GM19438 (cell line): ENCODE measurements around the gene KLF5.
"Not testable (repeated sequence)": the region's sequence is repeated elsewhere in the genome, so short reads cannot be mapped to it uniquely, and the experiment has no call there.

ENCODE experiments used
- ATAC-seq: cut with Tn5 transposase; IDR thresholded peaks from one replicate; pipeline ENCODE4 v1.9.1; 2021; ENCODE audit warnings: low read depth; ENCODE audit not compliant: unreplicated experiment

The KLF5 gene

GRCh38 chr13:73081256-73081915 is 22.6 kb downstream of the KLF5 start:
- ATAC-seq, result no peak

- ATAC-seq, result no peak
Measured at GRCh38 chr13:73082471-73082870, 23.7 kb downstream of the KLF5 start.

GRCh38 chr13:73082895-73083294 is 24.1 kb downstream of the KLF5 start:
- no peak for ATAC-seq

GRCh38 chr13:73088332-73088935 is 29.6 kb downstream of the KLF5 start:
- ATAC-seq, result no peak

GRCh38 chr13:73089213-73089612 is 30.4 kb downstream of the KLF5 start:
- ATAC-seq, result no peak

GRCh38 chr13:73090116-73090822 is 31.5 kb downstream of the KLF5 start:
- ATAC-seq, result no peak

GRCh38 chr13:73090823-73091187 is 32.0 kb downstream of the KLF5 start:
- no peak for ATAC-seq

- no peak for ATAC-seq
Measured at GRCh38 chr13:73092829-73093228, 34.0 kb downstream of the KLF5 start.

- ATAC-seq, result no peak
Measured at GRCh38 chr13:73096173-73096572, 37.4 kb downstream of the KLF5 start.

- no peak for ATAC-seq
Measured at GRCh38 chr13:73096638-73097037, 37.8 kb downstream of the KLF5 start.

- ATAC-seq, result not testable (repeated sequence)
Measured at GRCh38 chr13:73100781-73101180, 42.0 kb downstream of the KLF5 start.

GRCh38 chr13:73101351-73102007 is 42.7 kb downstream of the KLF5 start:
- no peak for ATAC-seq

- ATAC-seq, result no peak
Measured at GRCh38 chr13:73103238-73103637, 44.4 kb downstream of the KLF5 start.

- ATAC-seq, result no peak
Measured at GRCh38 chr13:73106513-73107178, 47.8 kb downstream of the KLF5 start.

- no peak for ATAC-seq
Measured at GRCh38 chr13:73107481-73107880, 48.7 kb downstream of the KLF5 start.

GRCh38 chr13:73107970-73108369 is 49.2 kb downstream of the KLF5 start:
- ATAC-seq, result no peak

GRCh38 chr13:73109288-73109899 is 50.6 kb downstream of the KLF5 start:
- ATAC-seq, result no peak

- ATAC-seq, result no peak
Measured at GRCh38 chr13:73109969-73110368, 51.2 kb downstream of the KLF5 start.

GRCh38 chr13:73110814-73111213 is 52.0 kb downstream of the KLF5 start:
- ATAC-seq, result no peak

GRCh38 chr13:73111331-73111730 is 52.5 kb downstream of the KLF5 start:
- no peak for ATAC-seq
